ENCODE data around the gene FUT9.

GRCh38 chr6:96138406-96138805 is 122.6 kb downstream of the FUT9 start:
- TF ChIP-seq CTCF (IDR thresholded peaks at IDR 0.05) (no peak), POLR2A (IDR thresholded peaks at IDR 0.05) (no peak)
